K562 (cell line): ENCODE results near the gene KMT5B. TPM values are rescaled to one million over a fixed set of nuclear protein-coding genes. Genes with fewer than 3 reads are reported as not detected.

Experiments
- ATAC-seq: fragments of 200-7000 bp; cut with Tn5 transposase; 3 replicates; pipeline ENCODE4 v1.9.1; 2020; ENCODE audit warnings: moderate library complexity
- BruUV-seq: library from RNA; stranded (reverse); fragments of 400-500 nt; replicated peaks from 2 replicates; lab custom pipeline; 2021; lab: Mats Ljungman, UMichigan
- CTCF ChIA-PET: fragments of 300-600 bp; formaldehyde crosslinking; extraction: SDS; loops from one replicate; lab custom pipeline; 2021; ENCODE audit warnings: low intra/inter-chr PET ratio; lab: Yijun Ruan, JAX
- POLR2A ChIA-PET: fragments of 300-600, 350-650 bp; sonication (Branson Sonifier 250); formaldehyde crosslinking; extraction: SDS; loops from one replicate; lab custom pipeline; 2021; ENCODE audit warnings: antibody characterized with exemption, inconsistent platforms; lab: Yijun Ruan, JAX
- DNase-seq, 4 experiments: peaks; one replicate each; pipeline versions ENCODE4 v3.0.0 to v3.0.0-alpha.2; 2011 to 2018; ENCODE audit warnings: low spot score in 3 of 4, mixed read lengths in 3 of 4; ENCODE audit errors: extremely low read depth in 1 of 4
- FAIRE-seq: peaks from 2 replicates; lab custom pipeline; 2011; peaks lifted over from hg19 to GRCh38; lab: Jason Lieb, UNC
- H2AFZ ChIP-seq: 2 replicates; pipeline ENCODE4 v1.6.0; 2011; ENCODE audit warnings: low read depth, low read length, control low read depth, inconsistent platforms
- H3K27ac ChIP-seq: fragments of 200-600 bp; 3 replicates; pipeline ENCODE4 v1.8.0; 2011; ENCODE audit warnings: low read depth, mild to moderate bottlenecking, control low read depth, inconsistent platforms, low read length, moderate library complexity, mixed read lengths; ENCODE audit errors: extremely low read depth
- H3K27me3 ChIP-seq, 2 experiments: fragments of 300-600 bp in 1 of 2; 2 replicates in 1 of 2; 3 replicates in 1 of 2; pipeline versions ENCODE4 v1.6.0 to v1.8.0; 2011; ENCODE audit warnings: inconsistent platforms in 2 of 2, low read length in 2 of 2, mild to moderate bottlenecking in 1 of 2, mixed read lengths in 1 of 2, moderate library complexity in 1 of 2; ENCODE audit not compliant: control insufficient read depth in 2 of 2, insufficient read depth in 2 of 2
- H3K36me3 ChIP-seq: fragments of 300-600 bp; 3 replicates; pipeline ENCODE4 v1.8.0; 2011; ENCODE audit warnings: mild to moderate bottlenecking, low read length, inconsistent platforms; ENCODE audit not compliant: control insufficient read depth, insufficient read depth
- H3K4me1 ChIP-seq, 2 experiments: fragments of 200-600 bp in 1 of 2; replicated peaks in 1 of 2; 2 replicates in 1 of 2; 3 replicates in 1 of 2; pipeline versions ENCODE4 v1.5.1 to v1.8.0; 2011; ENCODE audit warnings: inconsistent platforms in 2 of 2, low read length in 2 of 2, mild to moderate bottlenecking in 1 of 2, mixed read lengths in 1 of 2, moderate library complexity in 1 of 2; ENCODE audit not compliant: control insufficient read depth in 2 of 2, insufficient read depth in 2 of 2
- H3K4me2 ChIP-seq: 2 replicates; pipeline ENCODE4 v1.6.1; 2011; ENCODE audit warnings: low read length, control low read depth, inconsistent platforms, mixed read lengths; ENCODE audit not compliant: insufficient read depth
- H3K4me3 ChIP-seq: fragments of 200-600 bp; sonication (generic), shearing (Covaris generic); 2 replicates; pipeline ENCODE4 v1.5.1; 2016; ENCODE audit warnings: control low read depth, inconsistent platforms
- H3K79me2 ChIP-seq: fragments of 200-600 bp; 3 replicates; pipeline ENCODE4 v1.8.0; 2011; ENCODE audit warnings: low read length, inconsistent platforms; ENCODE audit not compliant: control insufficient read depth, insufficient read depth
- H3K9ac ChIP-seq, 2 experiments: 2 replicates each; pipeline versions ENCODE4 v1.6.0 to v1.6.1; 2011; ENCODE audit warnings: low read depth in 2 of 2, low read length in 2 of 2, control low read depth in 1 of 2, inconsistent platforms in 1 of 2, mild to moderate bottlenecking in 1 of 2, mixed read lengths in 1 of 2; ENCODE audit not compliant: insufficient read depth in 1 of 2
- H3K9me1 ChIP-seq: one replicate; pipeline ENCODE4 v1.6.0; 2011; ENCODE audit warnings: inconsistent platforms, mild to moderate bottlenecking, low read length, moderate library complexity; ENCODE audit not compliant: control insufficient read depth, insufficient read depth
- H3K9me3 ChIP-seq: replicated peaks from 2 replicates; pipeline ENCODE4 v1.5.1; 2011; ENCODE audit warnings: low read depth, low read length, inconsistent platforms; ENCODE audit not compliant: control insufficient read depth, insufficient read depth
- H4K20me1 ChIP-seq: replicated peaks from 2 replicates; pipeline ENCODE4 v1.6.1; 2011; ENCODE audit warnings: low read length, inconsistent platforms, mixed read lengths; ENCODE audit not compliant: control insufficient read depth, insufficient read depth
- COPS2 ChIP-seq: fragments of 450-650 bp; conservative IDR thresholded peaks from 2 replicates; pipeline ENCODE4 v1.6.1; 2016; ENCODE audit warnings: mild to moderate bottlenecking, moderate library complexity
- DPF2 ChIP-seq: fragments of 450-650 bp; IDR thresholded peaks from 2 replicates; pipeline ENCODE4 v1.6.1; 2016
- ETV5 ChIP-seq: sonication (generic); formaldehyde crosslinking; IDR thresholded peaks from 2 replicates; pipeline ENCODE4 v1.4.0; 2020; ENCODE audit warnings: low read depth, mild to moderate bottlenecking, missing genetic modification reagents
- EZH2 ChIP-seq: IDR thresholded peaks from 2 replicates; pipeline ENCODE4 v1.6.1; 2012; ENCODE audit warnings: low read depth, mild to moderate bottlenecking, inconsistent platforms, low read length, borderline replicate concordance
- HSF4 ChIP-seq: fragments of 250-450 bp; sonication (Bioruptor Pico); IDR thresholded peaks from 2 replicates; pipeline ENCODE4 v2.1.2; 2022; ENCODE audit warnings: mild to moderate bottlenecking, moderate library complexity, borderline replicate concordance
- POLR2B ChIP-seq: fragments of 450-650 bp; IDR thresholded peaks from 2 replicates; pipeline ENCODE4 v1.6.1; 2018; ENCODE audit warnings: low read depth; ENCODE audit not compliant: partially characterized antibody
- POLR2G ChIP-seq: fragments of 200-400 bp; formaldehyde crosslinking; IDR thresholded peaks from 2 replicates; pipeline ENCODE4 v1.6.1; 2017; ENCODE audit warnings: low read depth, mild to moderate bottlenecking, antibody characterized with exemption, low read length, moderate library complexity
- PURB ChIP-seq: sonication (generic); formaldehyde crosslinking; IDR thresholded peaks from 2 replicates; pipeline ENCODE4 v1.9.0; 2021; ENCODE audit warnings: low read depth, mild to moderate bottlenecking, missing genetic modification reagents
- RUNX1 ChIP-seq: sonication (generic); IDR thresholded peaks from 2 replicates; pipeline ENCODE4 v1.6.1; 2016; ENCODE audit warnings: antibody characterized with exemption, low read depth
- SAFB2 ChIP-seq: fragments of 200-400 bp; formaldehyde crosslinking; IDR thresholded peaks from 2 replicates; pipeline ENCODE4 v1.6.1; 2018; ENCODE audit warnings: borderline replicate concordance, low read length, low read depth, moderate library complexity; ENCODE audit not compliant: severe bottlenecking
- SETDB1 ChIP-seq: IDR thresholded peaks from one replicate; pipeline ENCODE4 v1.6.1; 2012; ENCODE audit warnings: low read length, control low read depth, inconsistent platforms
- SMARCB1 ChIP-seq: IDR thresholded peaks from 2 replicates; pipeline ENCODE4 v1.6.1; 2011; ENCODE audit warnings: improper control_type of control experiment, low read depth; ENCODE audit not compliant: insufficient read length
- TBL1XR1 ChIP-seq, 2 experiments: IDR thresholded peaks; 2 replicates each; pipeline ENCODE4 v1.6.1; 2012; ENCODE audit warnings: improper control_type of control experiment in 2 of 2, low read length in 2 of 2, mild to moderate bottlenecking in 1 of 2
- TCF3 ChIP-seq: sonication (generic); formaldehyde crosslinking; IDR thresholded peaks from 2 replicates; pipeline ENCODE4 v1.4.0; 2020; ENCODE audit warnings: mild to moderate bottlenecking, missing genetic modification reagents
- ZKSCAN1 ChIP-seq: fragments of 150-350 bp; IDR thresholded peaks from 2 replicates; pipeline ENCODE4 v1.6.1; 2016; ENCODE audit warnings: low read depth, low read length
- ZNF134 ChIP-seq: fragments of 250-450 bp; sonication (Bioruptor Pico); conservative IDR thresholded peaks from 2 replicates; pipeline ENCODE4 v1.4.0; 2020
- ZNF274 ChIP-seq: IDR thresholded peaks from 2 replicates; pipeline ENCODE4 v1.6.1; 2011; ENCODE audit warnings: low read depth, mild to moderate bottlenecking, low read length, moderate library complexity, borderline replicate concordance
- ZNF311 ChIP-seq: fragments of 250-450 bp; sonication (Bioruptor Pico); IDR thresholded peaks from 2 replicates; pipeline ENCODE4 v1.4.0; 2020; ENCODE audit warnings: mild to moderate bottlenecking, moderate library complexity
- ZSCAN29 ChIP-seq: fragments of 450-650 bp; IDR thresholded peaks from 2 replicates; pipeline ENCODE4 v1.6.1; 2017
- WGBS: fragments of 100-300 bp; shearing (Covaris generic); methylation state at CpG from one replicate; pipeline ENCODE4 v1.1.6; 2016; ENCODE audit warnings: low coverage, mixed read lengths; ENCODE audit not compliant: insufficient coverage; ENCODE audit errors: missing lambda C conversion rate; 5-methylcytosine and 5-hydroxymethylcytosine counted together
- in situ Hi-C: fragments of 300-500 bp; cut with MboI; formaldehyde crosslinking; loops from 4 replicates; pipeline ENCODE4 v1.15.0; 2018; ENCODE audit warnings: inconsistent platforms, mixed read lengths
- intact Hi-C: fragments of 100-400 bp; cut with micrococcal nuclease; formaldehyde crosslinking; loops from 2 replicates; pipeline ENCODE4 v1.14.2; 2022
- polyA plus RNA-seq, 8 experiments: library from polyadenylated mRNA; depleted of rRNA in 4 of 8; stranded (reverse) in 5 of 8; unstranded in 3 of 8; fragments of >200 nt; fragmentation: Nextera tagmentation in 2 of 8; fragmentation: Illumina TruSeq in 1 of 8; extraction: Ambion mirVana in 2 of 8; extraction: Trizol in 1 of 8; gene quantifications; 2 replicates each; pipeline versions ENCODE4 v1.2.1 to v1.2.3, GENCODE V29; 2011 to 2014; ENCODE audit warnings: inconsistent platforms in 1 of 8, missing spikeins in 1 of 8
- total RNA-seq, 7 experiments: library from RNA; depleted of rRNA in 6 of 7; stranded (reverse); fragments of >200 nt in 6 of 7; fragmentation: Illumina TruSeq in 2 of 7; extraction: Trizol in 2 of 7; gene quantifications; 2 replicates each; pipeline versions ENCODE4 v1.2.1 to v1.2.3, GENCODE V29; 2011 to 2021; ENCODE audit warnings: low replicate concordance in 1 of 7

The KMT5B gene
- total and polyA plus RNA-seq, 9 of the 15 experiments (the other 6 are each of a cell fraction or from before 2014, with no cell fraction given) = 7.3 to 27.3 (median 20.9) TPM

GRCh38 chr11:68256331-68256741, 43.2 kb upstream of the KMT5B start:
- Histone ChIP-seq H3K36me3 (peaks cover 10% of the 10 kb centered on the region; the same call in 2 of the 3 replicates), H3K79me2 (no peaks in the 10 kb centered on the region), H4K20me1 (peaks cover 3% of the 10 kb centered on the region; the same call in 1 of the 2 replicates), H3K9ac (peak overlapping the region in 1 of 2 experiments; percentile 50; a peak in 1 of 4 replicates), H3K27ac (no peak overlapping the region), H3K4me1 (peaks cover 9 to 15% of the 10 kb centered on the region in 2 experiments; a peak in 4 of 5 replicates), H3K27me3 (no peaks in the 10 kb centered on the region), H2AFZ (no peak overlapping the region), H3K9me1 (no peaks in the 10 kb centered on the region), H3K4me2 (no peak overlapping the region), H3K4me3 (no peak overlapping the region), H3K9me3 (peaks cover 2% of the 10 kb centered on the region; the same call in 1 of the 2 replicates)
- WGBS = 39% methylated on average over 9 of the region's 9 CpGs
- ChIA-PET POLR2A (no interaction called here), CTCF (interaction anchor here (3.0 kb wide), 1 partner anchor 41 kb away, joined by 35 read pairs; no protein-coding TSS in a partner anchor)
- ATAC-seq = no peak
- in situ Hi-C loops (loop anchor here (5.0 to 10.0 kb wide), 2 partner anchors 41 to 188 kb away; no protein-coding TSS in a partner anchor), intact Hi-C loops (loop anchor here (5.0 kb wide), 2 partner anchors 126 to 191 kb away; no protein-coding TSS in a partner anchor)
- FAIRE-seq = no peak
- BruUV-seq = no TSS peak
- TF ChIP-seq POLR2B = no peak
- no peak for TF ChIP-seq ZNF274
- no peak for TF ChIP-seq ETV5
- no peak for TF ChIP-seq SAFB2
- no peak for TF ChIP-seq POLR2G
- TF ChIP-seq ZNF311 (CRISPR knock-in tag) = no peak
- TF ChIP-seq EZH2 = no peak
- no peak for TF ChIP-seq ZNF134 (CRISPR knock-in tag)
- TF ChIP-seq DPF2 = no peak
- TF ChIP-seq COPS2 = no peak
- TF ChIP-seq RUNX1 = no peak
- no peak for TF ChIP-seq PURB (CRISPR knock-in tag)
- no peak for TF ChIP-seq SETDB1
- TF ChIP-seq ZKSCAN1 = no peak
- no peak for TF ChIP-seq TCF3
- no peak for TF ChIP-seq TBL1XR1 (IDR thresholded peaks at IDR 0.05; ENCODE audit: low read length in 2 of 2)
- TF ChIP-seq ZSCAN29 = no peak
- TF ChIP-seq SMARCB1 = no peak
- no peak for TF ChIP-seq HSF4 (CRISPR knock-in tag)
- peak in 1 of 4 experiments; percentile 13 for DNase-seq
